ENCODE data around the gene ONECUT3. TPM values are rescaled to one million over a fixed set of nuclear protein-coding genes. Genes with fewer than 3 reads are reported as not detected.
A peak's percentile ranks its signal among the peaks of the same experiment; 100 is the strongest.
"Not testable (repeated sequence)": the region's sequence is repeated elsewhere in the genome, so short reads cannot be mapped to it uniquely, and the experiment has no call there.

ONECUT3 gene
- total RNA-seq, 1 experiment from 2014 or later: not detected

DNA sequence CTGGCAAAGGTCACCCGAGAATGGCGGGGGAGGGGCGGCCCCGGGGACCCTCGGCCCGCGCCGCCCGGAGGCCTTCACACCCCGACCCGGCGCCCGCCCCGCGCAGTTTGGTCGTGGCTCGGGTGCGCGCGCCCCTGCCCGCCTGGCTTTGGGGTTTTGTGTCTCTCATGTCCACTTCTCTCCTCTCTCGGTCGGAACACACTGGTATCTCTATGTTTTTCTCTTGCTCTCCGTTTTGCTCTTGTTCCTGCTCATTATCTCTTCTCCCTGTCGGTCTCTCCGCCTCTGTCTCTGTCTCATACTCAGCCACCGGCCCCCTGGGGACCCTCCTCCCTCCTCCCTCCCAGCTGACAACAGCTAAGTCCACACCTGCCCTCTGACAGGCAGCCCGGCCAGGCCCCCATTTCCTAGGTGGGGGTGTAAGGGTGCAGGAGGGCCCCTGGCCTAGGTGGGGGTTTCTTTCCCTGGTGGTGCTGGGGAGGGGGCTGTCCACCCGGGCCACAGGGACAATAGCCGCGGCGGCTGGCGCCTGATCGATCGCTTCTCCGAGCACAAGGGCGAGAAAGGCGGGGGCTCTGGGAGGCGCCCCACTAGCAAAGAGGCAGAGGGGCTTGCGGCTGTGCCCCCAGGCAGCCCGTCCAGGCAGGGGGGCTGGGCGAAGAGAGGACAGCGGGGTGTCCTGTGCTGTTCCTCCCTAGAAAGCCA, 2.3 kb downstream of the ONECUT3 start:
- no peak for DNase-seq (ENCODE audit: low read depth)

- DNase-seq (ENCODE audit: low read depth): no peak
Observed at GRCh38 chr19:1756264-1756663, 3.0 kb downstream of the ONECUT3 start.

DNA sequence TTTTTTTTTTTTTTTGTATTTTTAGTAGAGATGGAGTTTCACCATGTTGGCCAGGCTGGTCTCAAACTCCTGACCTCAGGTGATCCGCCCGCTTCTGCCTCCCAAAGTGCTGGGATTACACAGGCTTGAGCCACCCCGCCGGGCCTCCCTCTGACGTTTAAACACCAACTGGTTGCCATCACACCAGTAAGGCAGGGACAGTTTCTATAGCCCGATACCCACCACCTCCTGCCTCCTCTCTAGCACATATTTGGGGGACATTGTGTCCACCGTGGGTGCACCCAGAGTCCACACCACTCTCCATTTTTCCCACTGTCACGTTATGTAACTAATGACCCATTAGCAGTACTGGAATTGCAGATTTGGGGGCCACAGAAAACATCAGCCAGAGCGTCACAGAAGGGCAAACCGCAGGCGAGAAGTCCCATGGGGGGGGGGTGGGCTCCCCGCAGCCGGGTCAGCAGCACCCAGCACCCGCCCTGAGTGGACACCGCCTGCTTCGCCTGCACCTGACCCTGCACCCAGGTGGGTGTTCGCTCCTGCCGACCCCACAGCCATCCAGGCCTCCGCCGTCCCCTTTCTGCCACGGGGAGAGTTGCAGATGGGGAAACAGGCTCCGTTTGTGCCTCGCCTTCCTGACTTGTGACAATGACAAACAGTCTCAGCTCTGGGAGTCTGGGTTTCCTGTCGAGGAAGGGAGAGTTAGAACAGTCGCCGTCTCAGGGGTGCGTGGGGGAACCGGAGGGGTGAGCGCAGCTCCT, 3.6 kb downstream of the ONECUT3 start:
- DNase-seq (ENCODE audit: low read depth): no peak

- DNase-seq (ENCODE audit: low read depth): no peak
Observed at GRCh38 chr19:1757468-1758230, 4.3 kb downstream of the ONECUT3 start.

GRCh38 chr19:1758231-1758577, 4.9 kb downstream of the ONECUT3 start:
- DNase-seq (ENCODE audit: low read depth): no peak

DNA sequence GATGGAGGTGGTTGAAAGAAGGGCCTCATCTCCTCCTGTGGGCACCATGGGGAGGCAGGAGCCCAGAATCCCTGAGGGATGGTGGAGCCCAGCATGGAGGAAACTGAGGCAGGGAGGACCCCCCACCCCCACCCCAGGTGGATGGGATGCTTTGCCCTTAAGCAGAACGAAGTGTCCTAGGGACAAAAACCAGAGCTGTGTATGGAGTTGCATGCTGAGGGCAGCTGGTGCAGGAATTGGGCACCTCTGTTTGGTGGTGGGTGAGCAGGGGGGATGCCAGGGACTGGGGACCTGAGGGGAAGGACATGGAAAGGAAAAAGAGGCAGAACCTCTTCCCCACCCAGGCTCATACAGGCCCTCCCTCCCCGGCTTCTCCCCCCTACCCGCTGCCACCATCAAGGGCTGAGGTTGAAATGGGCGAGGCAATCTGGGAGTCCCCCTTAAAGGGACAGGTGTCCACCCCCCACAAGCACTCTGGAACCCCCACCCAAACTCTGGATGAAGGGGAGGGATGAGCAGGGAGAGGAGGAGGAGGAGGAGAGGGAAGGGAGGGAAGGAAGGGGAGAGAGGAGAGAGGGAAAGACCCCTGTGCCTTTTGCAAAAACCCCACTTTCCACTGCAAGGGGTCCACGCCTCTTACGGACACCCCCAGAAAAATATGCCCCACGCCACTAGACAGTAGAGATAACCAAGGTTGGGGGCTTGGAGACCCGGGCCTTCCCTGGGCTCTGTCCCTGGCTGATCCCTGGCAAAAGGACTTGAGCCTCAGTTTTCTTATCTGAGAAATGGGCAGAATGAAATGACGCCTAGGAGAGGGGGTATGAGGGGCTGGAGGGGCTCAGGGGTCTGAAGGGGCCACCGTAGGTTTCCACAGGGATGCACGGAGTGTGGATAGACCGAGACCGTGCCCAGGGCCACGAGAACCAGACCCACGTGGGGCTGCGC, 5.9 kb downstream of the ONECUT3 start:
- no peak for DNase-seq (ENCODE audit: low read depth)

DNA sequence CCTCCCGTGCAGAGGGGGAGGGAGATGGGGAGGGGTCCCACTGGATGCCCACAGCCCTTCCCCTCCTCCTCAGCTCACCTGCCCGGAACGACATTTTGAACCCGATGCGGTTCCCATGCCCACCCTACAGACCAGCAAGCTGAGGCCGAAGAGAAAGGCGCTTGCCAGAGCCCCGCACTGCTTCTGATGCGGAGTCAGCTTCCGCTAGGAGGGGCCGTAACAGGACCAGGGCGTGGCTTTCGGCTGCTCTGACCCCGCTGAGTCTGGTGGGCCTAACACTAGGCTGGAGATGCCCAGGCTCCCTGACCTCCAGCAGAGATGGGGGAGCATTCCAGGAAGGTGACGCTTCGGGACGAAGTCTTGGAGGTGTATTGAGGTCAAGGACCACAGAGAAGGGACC, 6.7 kb downstream of the ONECUT3 start:
- peak; percentile 62 for DNase-seq (ENCODE audit: low read depth)

GRCh38 chr19:1760786-1761527, 7.7 kb downstream of the ONECUT3 start:
- DNase-seq (ENCODE audit: low read depth): not testable (repeated sequence)

- no peak for DNase-seq (ENCODE audit: low read depth)
Observed at GRCh38 chr19:1761528-1762242, 8.4 kb downstream of the ONECUT3 start.

- no peak for DNase-seq (ENCODE audit: low read depth)
Observed at GRCh38 chr19:1762243-1763117, 9.2 kb downstream of the ONECUT3 start.

DNA sequence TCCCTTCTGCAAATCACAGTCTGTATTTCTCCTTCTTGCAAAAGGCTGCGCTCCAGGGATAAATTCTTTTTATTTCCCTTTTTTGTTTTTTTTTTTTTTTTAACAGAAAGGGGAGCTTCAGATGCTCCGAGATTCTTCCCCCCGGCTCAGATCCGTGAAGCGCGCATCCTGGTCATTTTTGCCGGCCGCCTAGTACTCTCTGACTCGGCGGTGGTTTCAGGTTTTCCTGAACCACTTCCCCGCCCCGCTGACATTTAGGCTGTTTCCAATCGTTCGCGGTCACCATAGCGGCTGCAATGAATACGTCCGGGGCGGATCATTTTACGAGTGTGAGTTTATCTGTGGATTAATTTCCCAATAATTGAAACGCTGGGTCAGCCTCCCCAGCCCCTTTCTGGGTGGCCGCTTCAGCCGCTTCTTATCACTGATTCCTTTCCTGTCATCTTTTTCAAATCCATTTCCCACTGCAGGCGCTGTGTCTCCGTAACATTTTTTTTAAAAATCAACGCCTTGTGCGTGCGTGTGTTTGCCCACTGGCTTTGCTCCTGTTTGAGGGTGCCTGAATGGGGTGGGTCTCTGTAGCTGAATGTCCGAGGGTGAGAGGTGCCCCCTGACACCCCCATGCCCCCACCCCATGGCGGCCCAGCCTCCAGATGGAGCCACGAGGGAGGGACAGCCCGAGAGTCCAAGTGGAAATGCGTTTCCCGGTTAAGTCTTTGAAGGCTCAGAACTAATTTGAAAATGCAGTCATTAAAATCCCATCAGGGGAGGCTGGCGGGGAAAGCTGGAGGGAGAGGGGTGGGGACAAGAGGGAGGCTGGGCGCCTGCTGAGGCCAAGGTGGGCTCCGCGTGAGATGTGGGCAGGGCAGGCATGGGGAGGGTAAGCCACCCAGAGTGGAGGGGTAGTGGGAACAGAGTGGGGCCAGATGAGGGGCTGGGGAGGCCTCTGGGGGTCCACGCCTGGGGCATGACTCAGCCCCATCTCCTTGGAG, 10.6 kb downstream of the ONECUT3 start:
- DNase-seq (ENCODE audit: low read depth): no peak

GRCh38 chr19:1764729-1765128, 11.4 kb downstream of the ONECUT3 start:
- no peak for DNase-seq (ENCODE audit: low read depth)

DNA sequence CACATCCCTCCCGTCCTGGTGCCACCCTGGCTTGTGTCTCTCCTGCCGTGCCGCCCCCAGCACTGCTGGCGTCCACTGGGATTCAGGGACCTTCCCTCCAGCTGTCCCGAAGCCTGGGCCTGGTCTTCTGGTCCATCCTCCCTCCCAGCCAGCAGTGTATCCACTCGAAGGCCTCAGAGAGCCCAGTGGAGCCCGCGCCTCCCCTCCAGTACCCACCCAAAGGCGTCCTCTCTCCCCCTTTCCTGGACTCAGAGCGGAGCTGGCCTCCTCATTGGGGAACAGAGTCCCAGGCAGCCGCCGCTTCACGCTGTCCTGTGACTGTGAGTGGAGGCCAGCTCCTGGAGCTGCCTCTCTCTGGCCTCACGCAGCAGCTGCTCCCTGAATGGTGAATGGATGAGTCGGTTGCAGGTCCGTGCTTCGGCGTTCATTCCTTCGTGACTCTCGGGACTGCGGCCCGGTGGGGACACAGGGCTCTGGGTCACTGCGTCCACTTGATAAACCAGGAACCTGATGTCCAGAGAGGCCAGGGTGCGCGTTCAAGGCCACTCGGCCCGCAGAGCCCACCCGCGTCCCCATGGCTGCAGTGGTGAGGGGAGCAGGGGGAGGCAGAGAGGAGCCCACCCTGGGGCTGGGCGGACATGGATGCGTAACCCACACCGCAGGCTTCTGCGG, 12.1 kb downstream of the ONECUT3 start:
- no peak for DNase-seq (ENCODE audit: low read depth)

DNA sequence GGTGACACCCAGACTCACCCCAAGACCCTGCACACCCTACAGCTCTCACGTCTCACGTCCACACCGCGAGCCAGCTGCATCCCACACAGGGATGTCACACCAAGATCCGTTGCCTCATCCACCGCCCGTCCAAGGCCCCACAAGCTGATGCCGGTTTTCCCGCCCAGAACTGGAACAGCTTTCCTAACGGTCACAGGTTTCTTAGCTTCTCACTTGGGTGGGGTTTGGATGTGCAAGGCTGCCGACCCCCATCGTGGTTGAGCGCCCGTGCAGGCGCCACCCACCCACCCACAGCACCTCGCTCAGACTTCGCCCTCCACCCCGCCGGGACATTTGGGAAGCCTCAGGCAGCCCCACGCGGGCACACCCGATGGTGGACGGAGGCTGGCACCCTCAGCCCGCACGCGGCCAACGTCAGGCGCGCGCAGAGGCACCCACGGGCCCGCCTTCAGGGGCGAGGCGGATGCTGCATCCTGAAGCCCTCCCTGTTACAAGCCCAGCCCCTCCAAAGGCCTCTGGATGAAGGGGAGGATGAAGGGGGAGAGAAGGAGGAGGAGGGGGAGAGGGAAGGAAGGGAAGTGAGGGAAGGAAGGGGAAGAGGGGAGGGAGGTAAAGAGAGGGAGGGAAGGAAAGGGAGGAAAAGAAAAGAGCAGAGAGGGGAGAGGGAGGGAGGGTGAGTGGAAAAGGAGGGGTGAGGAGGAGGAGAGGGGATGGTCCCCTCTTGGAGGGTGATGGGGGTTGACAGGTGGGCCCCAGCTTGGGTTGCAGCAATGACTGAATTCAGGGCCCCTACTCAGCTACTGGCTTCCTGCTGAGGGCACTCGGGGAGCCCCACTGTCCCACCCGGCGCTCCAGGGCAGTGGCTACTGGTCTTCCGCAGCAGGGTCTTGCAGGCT, 12.8 kb downstream of the ONECUT3 start:
- no peak for DNase-seq (ENCODE audit: low read depth)

DNA sequence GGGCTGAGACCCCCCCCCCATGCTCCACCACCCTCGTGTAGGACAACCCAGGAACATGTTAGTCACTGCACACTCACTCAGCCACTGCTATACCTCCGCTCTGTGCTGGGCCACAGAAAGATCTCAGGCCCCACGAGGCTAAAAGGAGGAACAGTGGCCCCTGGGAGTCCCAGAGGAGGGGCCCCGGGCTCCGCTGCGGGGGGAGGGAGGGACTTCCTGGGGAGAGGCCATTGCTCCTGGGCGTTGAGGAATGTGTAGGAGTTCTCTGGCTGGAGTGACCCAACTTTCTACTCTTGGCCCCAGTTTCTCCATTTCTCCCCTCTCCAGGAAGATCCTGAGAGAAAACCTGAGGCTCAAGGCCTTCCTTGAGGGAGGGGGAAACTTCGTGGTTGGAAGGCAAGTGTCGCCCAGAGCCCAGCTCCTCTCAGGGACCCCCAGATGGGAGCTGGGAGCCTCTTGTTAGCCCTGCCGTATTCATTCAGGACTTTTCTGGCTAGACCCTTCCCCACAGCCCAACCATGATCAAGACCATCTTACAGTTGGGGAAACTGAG, 13.6 kb downstream of the ONECUT3 start:
- peak; percentile 52 for DNase-seq (ENCODE audit: low read depth)

- peak; percentile 58 for DNase-seq (ENCODE audit: low read depth)
Observed at GRCh38 chr19:1767464-1767933, 14.2 kb downstream of the ONECUT3 start.
